8988T (cell line): ENCODE measurements around the gene PLPP1.

Experiments
- DNase-seq: peaks from one replicate; pipeline ENCODE4 v3.0.0; 2011

The PLPP1 gene

DNA sequence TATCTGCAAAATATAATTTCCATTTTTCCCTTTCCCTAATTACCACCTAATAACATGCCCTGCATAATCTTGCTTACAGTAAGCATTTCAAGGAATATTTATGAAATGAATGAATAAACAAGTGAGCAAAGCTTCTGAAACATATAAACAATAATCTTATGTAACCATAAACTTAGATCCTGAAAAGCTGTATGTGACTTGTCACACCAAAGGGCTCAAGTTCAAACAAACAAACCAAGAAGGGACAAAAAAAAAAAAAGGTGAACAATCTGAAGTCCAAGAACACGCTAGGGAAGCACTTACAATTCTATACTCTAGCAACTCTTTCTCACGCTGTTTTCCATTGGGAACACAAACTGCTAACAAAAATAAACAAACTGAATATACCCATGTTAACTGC is 36.3 kb downstream of the PLPP1 start:
- DNase-seq: no peak

DNA sequence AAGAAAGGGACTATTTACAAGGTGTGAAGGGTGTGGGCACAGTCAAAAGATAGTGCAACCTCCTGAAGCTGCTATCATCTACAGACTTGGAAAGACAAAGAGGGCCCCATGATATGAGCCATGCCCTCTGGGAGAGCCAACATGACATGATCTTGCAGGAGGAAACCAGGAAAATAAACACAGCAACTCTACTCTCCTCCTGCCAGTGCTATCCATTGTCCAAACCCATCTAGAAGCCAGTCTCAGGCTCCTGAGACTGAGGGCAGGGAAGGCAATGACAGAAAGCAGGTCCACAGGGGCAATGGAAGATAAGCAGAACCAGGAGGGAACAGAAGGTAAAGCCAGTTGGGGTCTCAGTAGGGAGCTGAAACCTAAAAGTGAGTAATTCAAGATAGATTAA is 37.1 kb downstream of the PLPP1 start:
- DNase-seq: no peak

DNA sequence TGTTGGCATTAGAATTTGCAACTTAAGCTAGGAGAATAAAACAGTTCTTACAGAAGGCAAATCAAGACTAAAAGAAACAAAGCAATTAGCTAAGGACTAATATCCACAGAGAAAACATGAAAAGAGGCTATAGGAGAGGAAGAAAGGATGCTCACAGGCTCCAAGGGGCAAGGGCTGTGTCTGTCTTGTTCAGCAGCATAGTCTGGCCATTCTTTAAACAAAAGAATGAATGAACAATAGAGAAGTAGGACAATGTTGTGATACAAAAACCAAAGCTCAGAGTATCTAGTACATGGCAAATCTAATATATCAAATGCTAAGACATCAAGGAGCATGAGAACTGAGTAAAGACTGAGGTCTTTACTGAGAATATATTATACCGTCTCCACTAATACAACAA is 39.5 kb downstream of the PLPP1 start:
- DNase-seq: no peak

DNA sequence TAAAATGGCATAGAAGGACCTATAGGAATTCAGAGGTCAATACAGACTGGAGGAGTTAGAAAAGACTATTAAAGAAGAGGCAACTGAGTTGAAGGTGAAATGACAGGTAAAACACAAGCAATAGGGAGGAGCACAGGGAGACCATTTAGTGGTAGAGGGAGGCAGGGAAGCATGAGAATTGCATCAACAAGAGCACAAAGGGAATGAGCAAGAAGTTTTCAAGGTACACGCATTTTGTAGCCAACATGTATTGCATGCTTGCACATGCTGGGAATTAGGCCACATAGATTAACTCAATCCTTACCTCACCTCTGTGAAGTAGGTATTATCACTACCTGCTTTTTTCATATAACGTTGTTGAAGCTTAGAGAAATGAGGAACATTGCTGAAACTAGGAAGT is 42.3 kb downstream of the PLPP1 start:
- DNase-seq: no peak

DNA sequence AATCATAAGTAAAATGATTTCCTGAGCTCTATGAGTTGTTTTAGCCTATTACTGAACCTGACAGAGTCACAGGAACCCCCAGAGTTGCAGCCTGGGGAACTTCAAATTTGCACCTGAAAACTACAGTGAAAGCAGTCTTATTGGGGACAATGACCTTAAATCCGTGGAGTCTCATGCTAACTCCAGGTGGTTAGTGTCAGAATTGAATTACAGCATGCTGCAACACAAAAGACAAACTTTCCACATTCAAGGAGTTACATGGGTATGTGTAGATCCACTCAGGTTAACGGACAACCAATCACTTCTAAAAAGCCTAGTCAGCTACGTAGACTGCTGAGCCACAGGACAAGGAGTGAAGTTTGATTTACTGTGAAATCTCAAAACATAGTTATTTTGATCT is 49.7 kb downstream of the PLPP1 start:
- no peak for DNase-seq

DNA sequence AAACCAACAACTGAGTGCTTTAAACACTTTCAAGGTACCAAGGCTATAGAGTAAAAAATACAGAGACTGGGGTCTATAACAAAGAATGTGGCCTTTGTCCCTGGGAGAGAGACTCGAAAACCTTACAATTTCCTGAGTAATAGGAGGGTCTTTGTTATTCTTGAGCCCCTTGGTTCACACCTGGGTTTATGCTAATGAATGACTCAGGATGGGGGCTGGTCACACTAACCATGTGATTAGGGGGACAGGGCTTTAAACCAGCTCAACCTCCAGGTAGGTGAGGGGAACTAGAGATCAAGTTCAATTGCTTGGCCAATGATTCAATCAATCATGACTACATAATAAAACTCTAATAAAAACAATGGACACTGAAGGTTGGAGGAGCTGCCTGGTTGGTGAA is 50.2 kb downstream of the PLPP1 start:
- no peak for DNase-seq

DNA sequence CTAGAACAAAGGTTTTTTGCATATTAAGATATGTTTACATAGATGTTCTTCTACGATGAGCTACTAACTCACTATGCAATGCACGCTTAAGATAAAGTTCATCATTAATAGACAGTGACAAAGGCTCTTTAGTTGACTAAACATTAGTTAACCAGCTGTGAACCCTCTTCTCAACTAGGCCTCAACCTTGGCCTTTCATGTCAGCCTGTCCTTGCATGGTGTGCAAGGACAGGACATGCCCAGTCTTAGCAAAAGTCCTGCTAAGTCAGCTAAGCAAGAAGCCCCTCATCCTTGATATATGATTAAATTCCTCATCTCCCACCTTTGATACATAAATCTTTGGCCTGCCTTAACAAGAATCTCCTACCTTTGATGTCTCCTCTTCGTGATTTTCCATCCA is 50.9 kb downstream of the PLPP1 start:
- no peak for DNase-seq

DNA sequence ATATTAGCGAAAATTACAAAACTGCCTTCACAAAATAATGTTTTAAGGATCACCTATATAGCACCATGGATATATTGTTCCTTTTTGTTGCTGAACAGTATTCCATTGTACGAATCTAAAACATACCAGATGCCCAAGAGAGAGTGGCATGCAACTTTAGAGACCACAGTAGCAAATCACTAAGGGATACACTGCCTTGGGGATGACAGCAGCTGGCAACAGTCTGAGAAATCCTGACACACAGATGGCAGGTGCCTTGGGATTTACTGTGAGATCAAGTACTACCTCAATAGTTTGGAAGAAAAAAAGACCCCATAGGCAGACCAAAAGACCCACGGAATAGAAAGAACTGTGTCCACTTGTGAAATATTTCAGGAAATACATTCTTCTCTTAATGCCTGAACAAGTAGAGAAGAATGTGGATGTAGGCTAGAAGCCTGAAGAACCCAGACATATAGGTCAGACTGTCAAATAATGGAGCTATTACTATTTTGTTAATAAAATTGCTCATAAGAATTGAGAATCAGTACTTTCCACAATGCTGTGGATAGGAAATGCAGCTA is 53.4 kb downstream of the PLPP1 start:
- DNase-seq: no peak

DNA sequence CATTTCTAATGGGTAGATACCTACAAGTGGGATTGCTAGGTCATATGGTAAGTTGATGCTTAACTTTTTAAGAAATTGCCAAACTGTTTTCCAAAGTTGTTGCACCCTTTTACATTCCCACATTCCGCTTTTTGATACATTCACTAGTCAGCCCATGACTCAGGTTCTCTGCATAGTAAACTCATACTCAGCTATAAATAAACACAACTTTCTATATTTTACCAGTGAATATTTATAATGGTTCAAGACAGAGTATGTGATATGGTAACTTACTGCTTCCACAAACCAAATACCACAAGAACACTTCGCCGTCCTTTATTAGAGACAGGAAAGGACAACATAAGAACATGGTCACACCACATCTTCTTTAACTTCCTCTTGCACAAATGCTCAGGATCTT is 54.0 kb downstream of the PLPP1 start:
- DNase-seq: no peak

DNA sequence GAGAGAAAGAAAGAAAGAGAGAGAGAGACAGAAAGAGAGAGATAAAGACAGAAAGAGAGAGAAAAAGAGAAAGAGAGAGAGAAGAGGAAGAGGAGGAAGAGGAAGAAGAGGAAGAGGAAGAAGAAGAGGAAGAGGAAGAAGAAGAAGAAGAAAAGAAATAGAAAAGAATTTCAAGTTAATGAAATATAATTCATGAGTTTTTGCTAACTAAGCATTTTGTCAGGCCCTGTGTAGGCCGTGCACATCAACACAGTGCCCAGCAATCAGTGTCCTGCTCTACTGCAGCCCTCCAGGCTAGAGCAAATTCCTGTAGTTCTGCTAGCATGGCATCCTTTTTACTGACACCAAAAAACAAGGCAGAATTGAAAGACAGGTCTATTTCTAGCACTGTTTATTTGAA is 62.1 kb downstream of the PLPP1 start:
- DNase-seq: no peak

DNA sequence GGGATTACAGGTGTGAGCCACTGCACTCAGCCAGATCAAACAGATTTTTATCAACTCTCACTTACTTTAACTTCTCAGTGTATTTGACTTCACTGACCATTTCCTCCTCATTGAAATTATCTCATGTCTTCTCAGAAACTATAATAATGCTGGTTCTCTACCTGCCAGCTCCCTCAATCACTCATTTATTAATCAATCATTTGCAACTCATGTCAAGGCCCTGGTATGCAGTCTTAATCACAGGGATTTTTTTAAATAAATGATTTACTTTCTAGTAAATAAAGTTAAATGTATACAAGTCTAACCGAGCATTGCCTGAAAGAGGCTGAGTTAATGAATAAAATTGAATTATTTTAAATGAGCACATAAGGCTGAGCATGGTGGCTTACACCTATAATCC is 63.3 kb downstream of the PLPP1 start:
- no peak for DNase-seq

DNA sequence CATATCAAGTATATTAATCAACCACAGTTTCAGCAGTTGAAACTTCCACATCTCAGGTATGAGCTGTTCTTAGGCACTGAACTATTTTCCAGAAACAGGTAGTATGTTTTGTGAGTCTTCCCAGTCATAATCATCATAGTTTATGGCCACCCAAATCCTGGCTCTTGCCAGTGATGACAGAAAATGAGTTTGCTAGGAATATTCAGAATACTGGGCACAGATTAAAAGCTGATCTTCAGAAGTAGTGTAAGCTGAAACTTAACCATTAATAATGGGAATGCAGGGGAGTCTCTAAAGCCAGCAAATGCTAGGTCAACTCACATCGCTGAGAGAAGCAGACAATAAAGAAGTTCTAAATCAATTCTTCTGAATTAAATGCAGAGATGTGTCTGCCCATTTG is 64.5 kb downstream of the PLPP1 start:
- DNase-seq: no peak

DNA sequence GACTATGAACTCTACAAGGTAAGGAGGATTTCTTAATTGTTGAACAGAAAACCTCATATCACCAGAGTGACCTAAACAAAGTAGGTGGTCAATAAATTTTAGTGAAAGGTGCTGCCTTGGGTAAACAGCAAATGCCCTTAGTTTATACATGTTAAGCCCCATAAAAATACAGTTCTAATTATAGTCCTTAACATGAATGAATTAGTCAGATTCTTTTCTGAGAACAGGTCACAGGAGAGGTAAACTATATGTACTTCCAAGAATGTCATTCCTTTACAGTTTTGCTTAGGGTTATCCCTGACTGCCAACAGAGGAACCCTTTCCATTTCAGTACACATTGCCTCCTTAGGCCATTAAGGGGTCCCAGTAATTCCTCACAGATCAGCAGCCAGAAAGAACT is 64.9 kb downstream of the PLPP1 start:
- DNase-seq: no peak

DNA sequence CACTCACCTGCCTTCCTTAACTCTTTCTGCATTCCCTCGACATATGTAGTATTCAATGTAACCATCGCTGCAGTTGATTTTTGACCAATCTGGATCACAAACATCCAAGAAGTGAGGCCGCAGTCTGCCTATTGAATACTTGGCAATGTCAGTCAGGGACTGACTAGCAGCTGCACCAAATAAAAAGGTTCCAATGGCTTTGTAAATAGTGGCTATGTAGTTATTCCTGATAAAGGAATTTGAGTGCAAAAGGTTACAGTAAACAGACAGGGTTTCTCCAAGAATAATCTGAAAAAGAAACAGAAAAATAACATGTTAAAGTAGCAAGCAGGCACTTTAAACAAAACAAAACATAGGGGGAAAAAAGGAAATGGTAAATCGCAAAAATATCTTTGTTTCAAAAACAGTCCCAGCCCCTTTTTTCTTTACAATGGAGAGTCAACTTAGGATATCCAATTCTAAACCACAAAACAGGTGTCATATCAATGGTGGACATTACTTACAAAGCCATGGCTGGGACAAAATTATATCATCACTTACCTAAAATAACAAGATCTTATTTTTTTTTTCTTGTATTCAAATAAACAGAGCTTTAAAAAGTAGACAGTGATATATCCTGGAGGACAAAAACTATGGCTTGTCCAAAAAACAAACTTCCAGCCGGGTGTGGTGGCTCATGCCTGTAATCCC is 66.8 kb downstream of the PLPP1 start:
- DNase-seq: no peak

DNA sequence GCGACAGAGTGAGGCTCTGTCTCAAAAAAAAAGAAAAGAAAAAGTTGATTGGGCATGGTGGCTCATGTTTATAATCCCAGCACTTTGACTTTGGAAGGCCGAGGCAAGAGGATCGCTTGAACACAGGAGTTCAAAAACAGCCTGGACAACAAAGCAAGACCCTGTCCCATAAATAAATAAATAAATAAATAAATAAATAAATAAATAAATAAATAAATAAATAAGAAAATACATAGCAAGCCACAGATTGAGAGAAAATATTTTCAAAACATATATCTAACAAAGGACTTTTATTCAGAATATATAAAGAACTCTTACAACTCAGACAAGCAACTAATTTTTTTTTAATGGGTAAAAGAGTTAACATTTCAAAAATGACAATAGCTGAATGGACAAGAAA is 71.2 kb downstream of the PLPP1 start:
- no peak for DNase-seq

DNA sequence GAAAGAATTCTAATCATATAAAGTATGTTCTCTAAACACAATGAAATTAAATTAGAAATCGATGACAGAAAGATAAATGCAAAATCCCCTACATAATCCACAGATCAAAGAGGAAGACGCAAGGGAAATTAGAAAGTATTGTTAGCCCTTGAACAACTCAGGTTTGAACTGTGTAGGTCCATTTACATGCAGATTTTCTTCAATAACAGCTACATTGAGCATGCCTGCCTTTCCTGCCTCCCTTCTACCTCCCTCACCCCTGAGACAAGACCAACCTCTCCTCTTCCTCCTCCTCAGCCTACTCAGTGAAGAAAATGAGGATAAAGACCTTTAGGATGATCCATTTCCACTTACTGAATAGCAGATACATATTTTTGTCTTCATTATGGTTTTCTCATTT is 75.2 kb downstream of the PLPP1 start:
- DNase-seq: no peak

DNA sequence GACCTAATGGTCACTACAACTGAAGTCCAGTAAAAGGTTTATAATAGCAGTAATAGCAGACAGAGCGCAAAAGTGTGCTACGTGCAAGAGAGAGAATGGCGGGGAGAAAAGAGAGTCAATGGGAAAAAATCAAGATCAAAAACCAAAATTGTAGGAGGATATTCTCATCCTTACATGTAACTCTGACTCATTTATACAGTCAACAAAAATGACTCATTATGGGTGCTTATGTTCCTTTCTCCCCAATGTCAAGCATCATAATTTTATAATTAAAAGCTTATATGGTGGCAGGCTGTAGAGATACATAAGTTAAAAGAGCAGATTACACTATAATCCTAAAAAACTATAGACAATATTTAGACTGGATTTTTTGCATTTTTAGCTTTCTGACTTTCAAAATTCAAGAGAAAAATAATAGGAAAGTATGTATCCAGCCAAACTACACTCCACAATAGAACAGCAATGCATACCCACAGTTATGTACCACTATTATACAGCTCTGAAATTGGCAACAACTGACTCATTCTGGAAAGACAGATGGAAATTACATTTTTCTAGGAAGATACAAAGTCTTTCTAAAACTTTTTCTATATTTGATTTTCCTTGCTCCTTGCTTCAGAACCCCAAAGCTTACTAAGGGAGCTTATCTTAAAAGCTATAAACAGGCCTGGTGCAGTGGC is 78.4 kb downstream of the PLPP1 start:
- DNase-seq: no peak

DNA sequence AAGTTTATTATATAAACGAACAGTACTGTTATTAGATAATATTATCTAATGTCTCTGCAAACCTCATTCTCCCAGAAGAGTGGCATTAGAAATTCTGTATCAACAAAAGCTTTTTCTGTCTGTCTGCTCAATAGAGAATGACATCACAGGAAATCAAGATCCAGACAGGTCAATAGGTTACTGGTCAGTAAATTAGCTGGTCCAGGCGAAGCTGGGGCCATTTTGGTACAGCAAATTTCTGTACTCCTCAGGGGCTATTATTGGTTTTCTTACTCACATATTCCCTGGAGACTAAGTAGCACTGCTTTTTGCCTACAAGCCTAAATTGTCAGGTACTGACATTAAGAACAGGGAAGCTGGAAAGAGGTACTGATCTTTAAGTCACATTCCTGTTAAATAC is 80.5 kb downstream of the PLPP1 start:
- no peak for DNase-seq

DNA sequence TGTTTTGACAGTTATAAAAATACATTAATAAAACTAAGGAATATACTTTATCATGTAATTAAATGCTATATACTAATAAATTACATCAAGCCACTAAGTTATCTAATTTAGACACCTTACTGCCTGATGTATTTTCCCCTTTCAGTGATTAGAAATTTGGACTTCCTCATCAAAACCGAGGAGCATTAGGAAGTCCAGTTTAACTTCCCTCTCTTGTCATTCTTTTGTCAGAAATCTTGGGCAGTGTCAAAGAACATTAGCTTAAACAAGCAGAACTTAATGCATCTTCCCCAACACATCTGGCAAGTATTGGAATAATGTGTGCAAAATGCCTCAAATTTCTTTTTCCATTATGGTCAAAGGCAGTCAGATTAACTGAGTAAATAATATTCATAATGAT is 81.6 kb downstream of the PLPP1 start:
- DNase-seq: no peak

DNA sequence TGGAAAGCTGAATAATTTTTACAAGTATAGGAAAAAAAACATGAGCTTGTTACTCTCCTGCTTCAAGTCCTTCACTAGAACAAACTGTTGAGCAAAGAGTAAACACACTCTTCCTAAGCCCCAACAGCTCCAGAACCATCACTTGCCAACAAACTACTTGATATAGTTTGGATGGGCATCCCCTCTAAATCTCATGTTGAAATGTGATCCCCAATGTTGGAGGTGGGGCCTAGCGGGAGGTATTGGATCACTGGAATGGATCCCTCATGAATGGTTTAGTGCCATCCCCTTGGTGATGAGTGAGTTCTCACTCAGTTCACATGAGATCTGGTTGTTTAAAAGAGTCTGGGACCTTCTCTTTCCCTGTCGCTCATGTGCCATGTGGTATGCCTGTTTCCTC is 82.8 kb downstream of the PLPP1 start:
- DNase-seq: no peak

DNA sequence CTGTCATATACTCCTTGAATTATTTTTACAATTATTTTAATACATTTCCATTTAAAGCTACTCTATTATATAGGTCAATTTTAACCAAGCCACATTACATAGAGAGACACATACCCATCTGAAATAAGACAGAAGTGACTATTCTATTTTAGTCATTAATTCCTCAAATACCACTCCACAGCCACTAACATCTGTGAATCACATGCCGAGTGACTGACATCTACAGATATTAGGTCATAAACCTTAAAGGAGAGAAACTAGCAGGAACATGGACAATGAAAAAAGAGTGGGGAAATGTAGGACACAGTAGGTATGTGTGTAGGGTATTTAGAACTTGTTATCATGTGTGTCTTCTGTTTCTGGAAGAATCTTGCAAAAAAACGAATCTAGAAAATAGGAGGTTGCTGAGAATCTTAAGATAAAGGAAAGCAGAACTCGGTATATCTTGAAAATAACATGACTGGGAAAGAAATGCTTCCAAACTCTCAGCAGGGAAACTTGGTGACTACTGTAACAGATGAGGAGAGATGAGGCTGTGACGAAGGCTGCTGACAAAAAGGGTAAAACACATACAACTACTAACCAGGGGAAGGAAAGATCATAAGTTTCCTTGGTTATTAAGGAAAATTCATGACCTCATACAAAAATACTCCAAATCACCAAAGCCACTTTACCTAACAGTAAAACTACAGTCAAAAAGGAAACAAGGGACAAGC is 84.6 kb downstream of the PLPP1 start:
- DNase-seq: no peak

DNA sequence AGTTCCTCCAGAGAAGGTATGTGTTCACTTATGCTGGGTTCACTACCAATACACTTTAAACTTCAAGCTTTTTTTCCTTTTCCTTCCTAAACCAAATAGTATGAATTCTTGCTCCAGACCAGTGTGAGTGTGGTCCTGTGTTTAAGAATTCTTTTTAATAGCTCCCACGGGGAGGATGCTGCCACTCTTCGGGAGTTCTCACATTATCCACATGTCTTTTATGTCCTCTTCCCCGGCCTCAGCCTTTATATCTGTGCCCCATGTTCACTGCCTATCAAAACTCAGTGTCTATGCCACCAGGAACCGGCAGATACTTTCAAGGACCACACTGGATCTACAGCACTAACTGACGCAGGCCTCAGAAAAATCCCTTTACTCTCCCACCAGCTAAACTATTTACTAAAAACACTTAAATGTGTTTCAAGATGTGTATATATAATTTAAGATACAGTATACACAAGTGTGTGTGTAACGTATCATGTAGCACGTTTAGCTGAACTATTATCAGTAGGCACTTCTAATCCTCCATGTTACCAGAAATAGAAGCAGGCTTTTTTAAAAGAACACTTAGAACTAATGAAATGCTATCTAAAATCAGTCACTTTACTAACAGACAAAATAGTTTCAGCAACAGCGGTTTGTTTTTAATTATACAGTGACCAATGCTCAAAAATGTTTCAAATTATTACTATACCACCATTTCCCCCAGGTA is 88.0 kb downstream of the PLPP1 start:
- DNase-seq: no peak

DNA sequence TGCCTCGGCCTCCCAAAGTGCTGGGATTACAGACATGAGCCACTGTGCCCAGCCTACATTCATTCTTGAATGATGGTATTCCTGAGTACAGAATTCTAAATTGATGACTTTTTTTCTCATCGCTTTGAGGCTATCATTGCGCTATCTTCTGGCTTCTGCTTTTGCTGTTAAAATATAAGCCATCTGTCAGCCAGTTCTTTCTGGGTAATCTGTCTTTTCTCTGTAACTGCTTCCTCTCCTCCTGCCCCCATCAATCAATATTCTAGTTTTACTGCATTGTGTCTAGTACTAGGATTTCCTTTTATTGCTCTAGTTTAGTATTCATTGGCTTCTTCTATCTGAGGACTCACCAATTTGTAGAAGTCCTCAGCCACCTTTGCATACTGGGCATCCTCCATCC is 89.0 kb downstream of the PLPP1 start:
- no peak for DNase-seq

DNA sequence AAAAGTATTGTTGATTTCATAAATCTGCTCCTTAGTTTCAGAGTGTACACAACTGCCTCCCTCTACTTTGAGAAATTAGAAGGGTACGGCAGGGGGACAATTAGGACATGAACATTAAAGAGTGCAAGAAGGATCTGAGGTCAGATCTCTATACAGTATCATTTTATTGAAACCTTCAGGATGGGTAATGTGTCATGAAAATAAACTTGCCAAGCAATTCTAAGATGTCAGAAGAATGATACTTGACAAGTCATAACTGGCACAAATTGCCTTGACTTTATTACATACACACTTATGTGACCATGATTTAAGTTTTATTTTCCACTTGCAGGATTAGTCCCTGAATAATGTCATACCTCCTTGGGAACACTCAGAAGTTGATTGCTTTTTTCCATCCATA is 92.8 kb downstream of the PLPP1 start:
- no peak for DNase-seq
